ENCODE results near the gene ARRB2.

DNA sequence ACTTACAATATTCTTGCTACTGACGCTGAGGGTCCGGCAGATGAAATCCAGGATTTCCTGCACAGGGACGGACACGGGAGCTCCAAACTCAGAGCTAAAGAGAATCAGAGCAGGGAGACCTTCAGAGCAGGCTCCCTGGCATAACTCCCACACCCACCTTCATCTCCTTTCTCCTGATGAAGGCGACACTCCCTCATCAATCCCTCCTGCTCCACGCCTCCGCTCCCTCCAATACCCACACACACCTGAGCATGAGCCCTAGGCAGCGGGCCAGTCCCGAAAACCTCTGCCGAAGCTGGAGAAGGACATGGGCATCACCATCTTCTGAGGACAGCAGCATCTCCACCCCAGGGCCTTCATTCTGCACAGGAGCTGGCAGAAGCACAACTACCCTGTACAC, 34.6 kb upstream of the ARRB2 start:
- TF ChIP-seq POLR2A (IDR thresholded peaks at IDR 0.05; ENCODE audit: low read depth, low read length) (no peak), CTCF (IDR thresholded peaks at IDR 0.05; ENCODE audit: extremely low read depth in 1 of 2, insufficient read depth in 1 of 2, low read depth in 1 of 2, low read length in 2 of 2) (no peak), POLR2AphosphoS5 (IDR thresholded peaks at IDR 0.05; ENCODE audit: insufficient read depth, low read depth, low read length) (no peak), EZH2 (IDR thresholded peaks at IDR 0.05; ENCODE audit: borderline replicate concordance, low read depth, low read length, severe bottlenecking) (no peak), FOS (IDR thresholded peaks at IDR 0.05; ENCODE audit: borderline replicate concordance, insufficient read depth, low read length) (no peak)

Measured in endothelial cell of umbilical vein (primary cell).